ENCODE measurements around the gene NHS. TPM values are rescaled to one million over a fixed set of nuclear protein-coding genes. Genes with fewer than 3 reads are reported as not detected.

The NHS gene
- total RNA-seq, 1 donor = 10.5 TPM

DNA sequence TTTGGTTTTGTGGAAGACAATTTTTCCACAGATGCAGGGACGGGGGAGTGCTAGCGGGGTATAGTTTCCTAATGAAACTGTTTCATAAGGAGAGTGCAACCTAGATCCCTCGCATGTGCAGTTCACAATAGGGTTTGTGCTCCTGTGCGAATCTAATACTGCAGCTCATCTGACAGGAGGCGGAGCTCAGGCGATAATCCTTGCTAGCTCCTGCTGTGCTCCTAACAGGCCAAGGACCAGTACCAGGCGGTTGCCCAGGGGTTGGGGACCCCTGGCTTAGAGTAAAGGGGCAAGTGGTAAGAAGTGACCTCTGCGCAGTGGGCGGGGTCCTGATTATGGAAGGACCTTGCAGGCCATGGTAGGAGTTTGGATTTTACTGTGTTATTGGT, 366.1 kb downstream of the NHS start:
- Histone ChIP-seq H3K4me3 (ENCODE audit: insufficient read depth, low read length) (no peak overlapping the region), H3K4me2 (ENCODE audit: insufficient read depth, low read length) (no peak overlapping the region), H3K27me3 (ENCODE audit: insufficient read depth, low read length) (no peaks in the 10 kb centered on the region), H3K27ac (ENCODE audit: low read depth, low read length) (no peak overlapping the region), H2AFZ (ENCODE audit: low read length) (no peak overlapping the region), H3K9me3 (ENCODE audit: low read depth, low read length) (no peaks in the 10 kb centered on the region), H3K79me2 (ENCODE audit: insufficient read depth, low read length) (peaks cover 56% of the 10 kb centered on the region), H4K20me1 (ENCODE audit: insufficient read depth, low read length) (no peaks in the 10 kb centered on the region), H3K4me1 (ENCODE audit: insufficient read depth, low read length) (peaks cover 4% of the 10 kb centered on the region), H3K36me3 (ENCODE audit: insufficient read depth, low read length) (no peaks in the 10 kb centered on the region)
- TF ChIP-seq, protein P1, sequence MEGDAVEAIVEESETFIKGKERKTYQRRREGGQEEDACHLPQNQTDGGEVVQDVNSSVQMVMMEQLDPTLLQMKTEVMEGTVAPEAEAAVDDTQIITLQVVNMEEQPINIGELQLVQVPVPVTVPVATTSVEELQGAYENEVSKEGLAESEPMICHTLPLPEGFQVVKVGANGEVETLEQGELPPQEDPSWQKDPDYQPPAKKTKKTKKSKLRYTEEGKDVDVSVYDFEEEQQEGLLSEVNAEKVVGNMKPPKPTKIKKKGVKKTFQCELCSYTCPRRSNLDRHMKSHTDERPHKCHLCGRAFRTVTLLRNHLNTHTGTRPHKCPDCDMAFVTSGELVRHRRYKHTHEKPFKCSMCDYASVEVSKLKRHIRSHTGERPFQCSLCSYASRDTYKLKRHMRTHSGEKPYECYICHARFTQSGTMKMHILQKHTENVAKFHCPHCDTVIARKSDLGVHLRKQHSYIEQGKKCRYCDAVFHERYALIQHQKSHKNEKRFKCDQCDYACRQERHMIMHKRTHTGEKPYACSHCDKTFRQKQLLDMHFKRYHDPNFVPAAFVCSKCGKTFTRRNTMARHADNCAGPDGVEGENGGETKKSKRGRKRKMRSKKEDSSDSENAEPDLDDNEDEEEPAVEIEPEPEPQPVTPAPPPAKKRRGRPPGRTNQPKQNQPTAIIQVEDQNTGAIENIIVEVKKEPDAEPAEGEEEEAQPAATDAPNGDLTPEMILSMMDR (IDR thresholded peaks at IDR 0.05; ENCODE audit: extremely low read depth, low read depth, low read length) = no peak
- DNase-seq (ENCODE audit: insufficient read length, low spot score, missing footprints) = no peak

- Histone ChIP-seq H3K36me3 (ENCODE audit: insufficient read depth, low read length) (no peaks in the 10 kb centered on the region), H3K4me1 (ENCODE audit: insufficient read depth, low read length) (no peaks in the 10 kb centered on the region), H3K27me3 (ENCODE audit: insufficient read depth, low read length) (no peaks in the 10 kb centered on the region), H3K4me2 (ENCODE audit: insufficient read depth, low read length) (no peak overlapping the region), H3K27ac (ENCODE audit: low read depth, low read length) (no peak overlapping the region), H2AFZ (ENCODE audit: low read length) (no peak overlapping the region), H3K79me2 (ENCODE audit: insufficient read depth, low read length) (peaks cover 51% of the 10 kb centered on the region), H3K4me3 (ENCODE audit: insufficient read depth, low read length) (no peak overlapping the region), H3K9me3 (ENCODE audit: low read depth, low read length) (no peaks in the 10 kb centered on the region), H4K20me1 (ENCODE audit: insufficient read depth, low read length) (no peaks in the 10 kb centered on the region)
- DNase-seq (ENCODE audit: insufficient read length, low spot score, missing footprints) = no peak
- TF ChIP-seq, protein P1 (IDR thresholded peaks at IDR 0.05; ENCODE audit: extremely low read depth, low read depth, low read length) = no peak
These were observed 368.9 kb downstream of the NHS start for GRCh38 chrX:17743913-17744312.

DNA sequence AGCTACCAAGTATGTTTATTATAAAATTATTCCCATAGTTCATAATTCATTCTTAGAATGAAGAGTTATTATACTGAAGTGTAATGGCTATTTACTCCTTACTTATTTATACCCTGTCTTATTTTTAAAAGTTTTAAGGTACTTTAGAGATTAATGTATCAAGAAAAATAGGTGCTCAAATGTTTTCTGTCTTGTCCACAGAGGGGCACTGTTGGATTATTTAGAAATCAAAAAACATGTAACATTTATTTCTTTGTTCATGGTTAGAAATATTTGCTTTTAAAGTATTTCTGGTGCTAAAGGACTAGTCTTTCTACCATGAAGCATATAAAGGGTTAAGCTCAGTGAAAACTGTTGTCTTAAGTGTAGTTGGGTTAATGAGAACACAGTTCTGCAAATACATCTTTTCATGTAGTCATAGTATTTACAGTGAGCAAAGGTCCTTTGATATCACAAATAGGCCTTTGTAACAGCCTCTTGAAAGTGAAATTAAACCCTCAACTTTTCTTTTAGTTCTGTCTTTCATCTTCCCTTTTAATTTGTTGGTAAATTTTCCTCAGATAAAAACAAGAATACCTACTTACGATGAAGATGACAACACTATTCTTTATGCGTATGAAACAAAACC, 370.0 kb downstream of the NHS start:
- no peaks in the 10 kb centered on the region for H4K20me1 ChIP-seq (ENCODE audit: insufficient read depth, low read length)
- H3K4me3 ChIP-seq (ENCODE audit: insufficient read depth, low read length) = no peak overlapping the region
- no peak overlapping the region for H3K4me2 ChIP-seq (ENCODE audit: insufficient read depth, low read length)
- H3K27ac ChIP-seq (ENCODE audit: low read depth, low read length) = no peak overlapping the region
- H3K9me3 ChIP-seq (ENCODE audit: low read depth, low read length) = no peaks in the 10 kb centered on the region
- TF ChIP-seq, protein P1 (IDR thresholded peaks at IDR 0.05; ENCODE audit: extremely low read depth, low read depth, low read length) = peak; percentile 38
- no peak overlapping the region for H2AFZ ChIP-seq (ENCODE audit: low read length)
- no peaks in the 10 kb centered on the region for H3K27me3 ChIP-seq (ENCODE audit: insufficient read depth, low read length)
- H3K4me1 ChIP-seq (ENCODE audit: insufficient read depth, low read length) = no peaks in the 10 kb centered on the region
- peaks cover 43% of the 10 kb centered on the region for H3K79me2 ChIP-seq (ENCODE audit: insufficient read depth, low read length)
- H3K36me3 ChIP-seq (ENCODE audit: insufficient read depth, low read length) = no peaks in the 10 kb centered on the region
- DNase-seq (ENCODE audit: insufficient read length, low spot score, missing footprints) = no peak

- TF ChIP-seq, protein P1 (IDR thresholded peaks at IDR 0.05; ENCODE audit: extremely low read depth, low read depth, low read length) = no peak
These were observed 372.7 kb downstream of the NHS start for GRCh38 chrX:17747692-17748091.

More at GRCh38 chrX:17747692-17748091, 372.7 kb downstream of the NHS start:
- H4K20me1 ChIP-seq (ENCODE audit: insufficient read depth, low read length) = no peaks in the 10 kb centered on the region
- no peak for DNase-seq (ENCODE audit: insufficient read length, low spot score, missing footprints)
- no peak overlapping the region for H3K4me2 ChIP-seq (ENCODE audit: insufficient read depth, low read length)
- H3K4me1 ChIP-seq (ENCODE audit: insufficient read depth, low read length) = no peaks in the 10 kb centered on the region
- no peak overlapping the region for H3K4me3 ChIP-seq (ENCODE audit: insufficient read depth, low read length)
- no peak overlapping the region for H2AFZ ChIP-seq (ENCODE audit: low read length)
- no peaks in the 10 kb centered on the region for H3K27me3 ChIP-seq (ENCODE audit: insufficient read depth, low read length)
- no peak overlapping the region for H3K27ac ChIP-seq (ENCODE audit: low read depth, low read length)
- H3K36me3 ChIP-seq (ENCODE audit: insufficient read depth, low read length) = no peaks in the 10 kb centered on the region
- H3K79me2 ChIP-seq (ENCODE audit: insufficient read depth, low read length) = peaks cover 18% of the 10 kb centered on the region
- H3K9me3 ChIP-seq (ENCODE audit: low read depth, low read length) = no peaks in the 10 kb centered on the region

Measured in osteoblast (primary cell).